GM19395 (cell line): ENCODE results near the gene CLASP2.
"Not testable (repeated sequence)": the region's sequence is repeated elsewhere in the genome, so short reads cannot be mapped to it uniquely, and the experiment has no call there.

Experiments
- ATAC-seq: cut with Tn5 transposase; IDR thresholded peaks from one replicate; pipeline ENCODE4 v1.9.1; 2021; ENCODE audit warnings: mild to moderate bottlenecking, moderate library complexity; ENCODE audit not compliant: unreplicated experiment

The CLASP2 gene

DNA sequence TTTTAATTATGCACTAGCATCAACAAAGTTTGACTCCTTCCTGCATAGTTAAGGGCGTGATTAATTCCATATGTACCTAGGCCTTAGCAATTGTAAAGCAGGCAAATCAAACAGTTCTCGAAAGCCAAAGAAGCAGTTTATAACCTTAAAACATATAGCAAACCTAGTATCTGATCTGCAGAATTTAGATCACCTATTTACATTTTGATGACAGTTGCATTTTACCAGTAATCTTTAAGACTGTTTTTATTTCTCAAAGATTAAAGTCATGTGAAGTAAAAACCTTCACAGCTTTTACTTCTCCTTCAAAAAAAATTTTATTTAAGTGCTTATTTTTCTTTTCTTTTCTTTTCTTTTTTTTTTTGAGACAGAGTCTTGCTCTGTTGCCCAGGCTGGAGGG, 257.0 kb downstream of the CLASP2 start:
- ATAC-seq: no peak

DNA sequence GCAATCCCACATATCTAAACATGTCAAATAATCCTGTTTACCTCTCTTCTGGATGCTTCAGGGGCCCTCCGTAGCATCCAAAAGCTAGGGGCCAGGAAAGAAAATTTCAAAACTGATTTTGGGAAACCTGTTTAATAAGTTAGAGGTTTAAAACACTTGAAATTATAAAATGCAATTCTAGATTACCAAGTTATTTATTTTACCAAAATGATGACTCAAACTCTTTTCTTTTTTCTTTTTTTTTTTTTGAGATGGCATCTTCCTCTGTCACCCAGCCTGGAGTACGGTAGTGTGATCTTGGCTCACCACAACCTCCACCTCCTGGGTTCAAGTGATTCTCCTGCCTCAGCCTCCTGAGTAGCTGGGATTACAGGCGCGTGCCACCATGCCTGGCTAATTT, 258.5 kb downstream of the CLASP2 start:
- ATAC-seq: not testable (repeated sequence)

DNA sequence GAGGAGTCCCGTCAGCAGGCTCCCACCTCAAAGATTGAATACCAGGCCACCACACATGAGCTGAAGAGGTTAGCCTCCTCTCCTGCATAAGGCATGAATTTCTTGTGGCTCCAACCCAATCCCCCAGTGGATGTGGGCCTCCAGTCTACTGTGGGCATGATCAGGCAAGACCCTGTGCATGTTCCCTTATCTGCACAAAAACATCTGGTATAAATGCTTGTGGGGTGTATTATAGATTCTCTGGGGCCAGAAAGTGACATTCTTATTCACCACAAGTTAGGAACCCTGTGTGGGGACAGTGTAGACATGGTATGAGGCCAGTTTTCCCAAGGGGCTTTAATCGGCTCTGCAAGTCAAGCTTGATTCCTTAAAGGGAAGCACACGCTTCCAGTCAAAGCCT, 259.6 kb downstream of the CLASP2 start:
- ATAC-seq: no peak

DNA sequence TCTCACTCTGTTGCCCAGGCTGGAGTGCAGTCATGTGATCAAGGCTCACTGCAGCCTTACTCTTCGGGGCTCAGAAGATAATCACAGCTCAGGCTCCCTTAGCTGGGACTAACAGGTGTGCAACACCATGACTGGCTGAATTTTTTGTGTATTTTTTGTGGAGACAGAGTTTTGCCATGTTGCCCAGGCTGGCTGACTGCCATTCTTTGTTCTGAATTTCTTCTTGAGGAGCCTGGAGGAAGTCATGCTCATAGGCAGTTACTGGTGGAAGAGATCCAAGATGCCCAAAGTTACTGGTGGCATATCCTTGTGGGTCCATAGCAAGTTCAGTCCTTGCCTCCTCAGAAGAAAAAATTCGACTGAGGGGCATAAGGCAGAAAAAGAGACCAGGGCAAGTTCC, 261.3 kb downstream of the CLASP2 start:
- no peak for ATAC-seq

DNA sequence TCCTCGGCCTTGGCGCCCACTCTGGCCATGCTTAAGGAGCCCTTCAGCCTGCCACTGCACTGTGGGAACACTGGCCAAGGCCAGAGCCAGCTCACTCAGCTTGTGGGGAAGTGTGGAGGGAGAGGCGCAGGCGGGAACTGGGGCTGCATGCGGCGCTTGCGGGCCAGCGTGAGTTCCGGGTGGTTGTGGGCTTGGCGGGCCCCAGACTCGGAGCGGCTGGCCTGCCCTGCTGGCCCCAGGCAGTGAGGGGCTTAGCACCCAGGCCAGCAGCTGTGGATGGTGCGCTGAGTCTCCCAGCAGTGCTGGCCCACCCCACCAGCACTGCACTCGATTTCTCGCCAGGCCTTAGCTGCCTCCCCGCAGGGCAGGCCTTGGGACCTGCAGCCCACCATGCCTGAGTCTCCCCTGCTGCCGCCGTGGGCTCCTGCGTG, 264.7 kb downstream of the CLASP2 start:
- no peak for ATAC-seq

DNA sequence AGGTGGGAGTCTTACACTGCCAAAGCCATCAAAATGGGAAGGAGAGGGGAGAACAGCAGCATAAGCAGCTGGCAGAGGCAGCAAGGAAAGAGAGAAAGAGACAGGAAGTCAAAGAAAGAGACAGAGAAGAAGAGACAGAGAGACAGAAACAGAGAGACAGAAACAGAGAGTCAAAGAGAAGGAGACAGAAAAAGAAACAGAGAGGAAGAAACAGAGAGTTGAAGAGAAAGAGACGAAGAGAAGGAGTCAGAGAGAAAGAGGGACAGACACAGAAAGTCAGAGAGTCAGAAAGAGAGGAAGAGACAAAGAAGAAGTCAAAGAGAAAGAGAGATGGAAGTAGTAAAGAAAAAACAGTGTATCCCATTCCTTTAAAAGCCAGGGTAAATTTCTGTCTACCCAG, 266.1 kb downstream of the CLASP2 start:
- ATAC-seq: not testable (repeated sequence)

DNA sequence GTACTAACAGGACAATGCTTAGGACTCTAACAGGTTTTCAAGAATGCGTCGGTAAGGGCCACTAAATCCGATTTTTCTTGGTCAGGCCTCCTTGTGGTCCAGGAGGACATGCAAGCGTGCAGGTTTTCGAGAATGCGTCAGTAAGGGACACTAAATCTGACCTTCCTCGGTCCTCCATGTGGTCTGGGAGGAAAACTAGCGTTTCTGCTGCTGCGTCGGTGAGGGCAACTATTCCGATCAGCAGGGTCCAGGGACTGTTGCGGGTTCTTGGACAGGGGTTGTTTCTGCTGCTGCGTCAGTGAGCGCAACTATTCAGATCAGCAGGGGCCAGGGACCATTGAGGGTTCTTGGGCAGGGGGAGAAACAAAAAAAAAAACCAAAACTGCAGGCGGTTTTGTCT, 270.1 kb downstream of the CLASP2 start:
- no peak for ATAC-seq

DNA sequence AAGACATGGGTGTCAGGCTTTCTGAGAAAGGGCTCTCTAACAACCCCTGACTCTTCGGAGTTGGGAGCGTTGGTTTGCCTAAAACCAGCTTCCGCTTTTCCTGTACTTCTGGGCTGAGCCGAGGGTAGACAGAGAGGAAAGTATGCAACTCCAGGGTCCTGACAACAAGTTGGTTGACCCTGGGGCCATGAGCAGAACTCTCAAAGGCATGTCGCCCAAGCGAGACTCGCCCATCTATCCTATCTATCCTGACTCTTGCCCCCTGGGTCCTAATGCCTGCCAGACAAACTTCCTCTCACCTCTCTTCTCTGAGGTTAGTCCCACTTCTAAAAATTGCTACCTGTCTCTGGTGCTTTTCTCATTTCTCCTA, 270.8 kb downstream of the CLASP2 start:
- ATAC-seq: not testable (repeated sequence)
